Neural crest cell (in vitro differentiated cells): Measurements from ENCODE around the gene OLIG1. TPM values are rescaled to one million over a fixed set of nuclear protein-coding genes. Genes with fewer than 3 reads are reported as not detected.
A peak's percentile ranks its signal among the peaks of the same experiment; 100 is the strongest.

ENCODE experiments used
- DNase-seq: peaks from one replicate; pipeline ENCODE4 v3.0.0; 2021; ENCODE audit warnings: low read depth, mixed read lengths, low spot score
- H3K27ac Mint-ChIP-seq: one replicate; pipeline ENCODE4 v1.8.0; 2021; ENCODE audit warnings: mild to moderate bottlenecking, mixed read lengths; ENCODE audit not compliant: unreplicated experiment
- H3K27me3 Mint-ChIP-seq: 2 replicates; pipeline ENCODE4 v1.8.0; 2021; ENCODE audit warnings: low read depth, mild to moderate bottlenecking, mixed read lengths
- H3K36me3 Mint-ChIP-seq: 2 replicates; pipeline ENCODE4 v1.8.0; 2021; ENCODE audit warnings: low read depth, mild to moderate bottlenecking, mixed read lengths
- H3K4me1 Mint-ChIP-seq: 2 replicates; pipeline ENCODE4 v1.8.0; 2021; ENCODE audit warnings: mixed read lengths
- H3K4me3 Mint-ChIP-seq: one replicate; pipeline ENCODE4 v1.8.0; 2021; ENCODE audit warnings: mild to moderate bottlenecking, mixed read lengths
- H3K9me3 Mint-ChIP-seq: 2 replicates; pipeline ENCODE4 v1.8.0; 2021; ENCODE audit warnings: mixed read lengths
- CTCF ChIP-seq: fragments of 200-600 bp; sonication (generic); conservative IDR thresholded peaks from 2 replicates; pipeline ENCODE4 v1.5.0; 2021; ENCODE audit warnings: antibody characterized with exemption, mild to moderate bottlenecking
- total RNA-seq: library from RNA; stranded (reverse); gene quantifications from 2 replicates; pipeline ENCODE4 v1.2.1, GENCODE V29; 2021

OLIG1 gene
- total RNA-seq, 1 donor from 2014 or later = 8.4 TPM

- H3K4me1 Mint-ChIP-seq = peaks cover 24% of the 10 kb centered on the region
- no peak overlapping the region for H3K27ac Mint-ChIP-seq
- H3K27me3 Mint-ChIP-seq = peaks cover 92% of the 10 kb centered on the region
- TF ChIP-seq CTCF = no peak
- no peaks in the 10 kb centered on the region for H3K9me3 Mint-ChIP-seq
- peak overlapping the region; percentile 19 for H3K4me3 Mint-ChIP-seq
- DNase-seq = no peak
- H3K36me3 Mint-ChIP-seq = no peaks in the 10 kb centered on the region
These were observed 41.1 kb upstream of the OLIG1 start for GRCh38 chr21:33028773-33029384.

GRCh38 chr21:33029385-33029921, 40.5 kb upstream of the OLIG1 start:
- Mint-ChIP-seq H3K4me3 (peak overlapping the region; percentile 32), H3K27me3 (peaks cover 92% of the 10 kb centered on the region), H3K4me1 (peaks cover 18% of the 10 kb centered on the region), H3K27ac (no peak overlapping the region), H3K36me3 (no peaks in the 10 kb centered on the region), H3K9me3 (no peaks in the 10 kb centered on the region)
- TF ChIP-seq CTCF = no peak
- no peak for DNase-seq

- TF ChIP-seq CTCF = no peak
- Mint-ChIP-seq H3K4me3 (no peak overlapping the region), H3K27ac (no peak overlapping the region), H3K9me3 (no peaks in the 10 kb centered on the region), H3K27me3 (peaks cover 92% of the 10 kb centered on the region), H3K36me3 (no peaks in the 10 kb centered on the region), H3K4me1 (peaks cover 15% of the 10 kb centered on the region)
- DNase-seq = no peak
These were observed 39.9 kb upstream of the OLIG1 start for GRCh38 chr21:33029975-33030461.

GRCh38 chr21:33030633-33031032, 39.3 kb upstream of the OLIG1 start:
- H3K4me3 Mint-ChIP-seq = no peak overlapping the region
- DNase-seq = no peak
- peaks cover 92% of the 10 kb centered on the region for H3K27me3 Mint-ChIP-seq
- no peak overlapping the region for H3K27ac Mint-ChIP-seq
- H3K36me3 Mint-ChIP-seq = no peaks in the 10 kb centered on the region
- H3K4me1 Mint-ChIP-seq = peaks cover 13% of the 10 kb centered on the region
- TF ChIP-seq CTCF = no peak
- H3K9me3 Mint-ChIP-seq = no peaks in the 10 kb centered on the region

GRCh38 chr21:33031152-33031911, 38.6 kb upstream of the OLIG1 start:
- no peak for TF ChIP-seq CTCF
- Mint-ChIP-seq H3K27me3 (peaks cover 88% of the 10 kb centered on the region), H3K27ac (no peak overlapping the region), H3K4me1 (peaks cover 7% of the 10 kb centered on the region), H3K36me3 (no peaks in the 10 kb centered on the region), H3K9me3 (no peaks in the 10 kb centered on the region), H3K4me3 (no peak overlapping the region)
- DNase-seq = no peak
